A673 (cell line): Measurements from ENCODE around the gene PIGK. TPM values are rescaled to one million over a fixed set of nuclear protein-coding genes. Genes with fewer than 3 reads are reported as not detected.

Experiments
- BruUV-seq: library from RNA; stranded (reverse); fragments of 400-500 nt; replicated peaks from 2 replicates; lab custom pipeline; 2021; lab: Mats Ljungman, UMichigan
- CTCF ChIA-PET: fragments of 300-600 bp; sonication (Branson Sonifier 250); formaldehyde crosslinking; loops from one replicate; lab custom pipeline; 2022; ENCODE audit warnings: antibody characterized with exemption; lab: Charles Lee
- POLR2A ChIA-PET: fragments of 300-600 bp; sonication (Branson Sonifier 250); formaldehyde crosslinking; loops from one replicate; lab custom pipeline; 2022; ENCODE audit warnings: antibody characterized with exemption; ENCODE audit not compliant: low non-redundant PET; lab: Charles Lee
- DNase-seq: peaks from one replicate; pipeline ENCODE4 v3.0.0-alpha.2; 2015; ENCODE audit warnings: low spot score
- H3K27ac ChIP-seq: fragments of 200-600 bp; sonication (generic); 2 replicates; pipeline ENCODE4 v1.5.1; 2016; ENCODE audit warnings: mixed run types, low read depth, mild to moderate bottlenecking, mixed read lengths, antibody characterized with exemption, low read length; ENCODE audit not compliant: poor library complexity, severe bottlenecking
- H3K27me3 ChIP-seq: fragments of 200-600 bp; sonication (generic); replicated peaks from 2 replicates; pipeline ENCODE4 v1.6.1; 2017; ENCODE audit warnings: mixed run types, low read depth, mild to moderate bottlenecking, mixed read lengths, antibody characterized with exemption, low read length; ENCODE audit not compliant: insufficient read depth, poor library complexity
- H3K36me3 ChIP-seq: fragments of 200-600 bp; sonication (generic); 2 replicates; pipeline ENCODE4 v1.6.1; 2016; ENCODE audit warnings: mixed run types, mild to moderate bottlenecking, mixed read lengths, antibody characterized with exemption, low read length; ENCODE audit not compliant: insufficient read depth, poor library complexity, severe bottlenecking
- H3K4me1 ChIP-seq: fragments of 200-600 bp; sonication (generic); 2 replicates; pipeline ENCODE4 v1.6.1; 2017; ENCODE audit warnings: mixed run types, mild to moderate bottlenecking, mixed read lengths, antibody characterized with exemption, low read length; ENCODE audit not compliant: insufficient read depth, poor library complexity, severe bottlenecking
- H3K4me3 ChIP-seq: fragments of 200-600 bp; sonication (generic); 2 replicates; pipeline ENCODE4 v1.5.1; 2016; ENCODE audit warnings: low read depth, mixed run types, mild to moderate bottlenecking, mixed read lengths, low read length; ENCODE audit not compliant: poor library complexity, severe bottlenecking
- H3K9me3 ChIP-seq: fragments of 200-600 bp; sonication (generic); 2 replicates; pipeline ENCODE4 v1.6.1; 2016; ENCODE audit warnings: mixed run types, low read depth, mild to moderate bottlenecking, mixed read lengths, antibody characterized with exemption, low read length; ENCODE audit not compliant: poor library complexity, severe bottlenecking
- CTCF ChIP-seq: fragments of 300-800, 200-600 bp; sonication (generic); conservative IDR thresholded peaks from 2 replicates; pipeline ENCODE4 v1.5.1; 2017; ENCODE audit warnings: low read depth, mild to moderate bottlenecking, antibody characterized with exemption, low read length, moderate library complexity, mixed read lengths
- EZH2 ChIP-seq: fragments of 200-600 bp; sonication (generic); IDR thresholded peaks from 2 replicates; pipeline ENCODE4 v1.6.1; 2017; ENCODE audit warnings: borderline replicate concordance, low read depth, mild to moderate bottlenecking, mixed read lengths, antibody characterized with exemption, low read length; ENCODE audit not compliant: poor library complexity, severe bottlenecking
- intact Hi-C: fragments of 100-400 bp; cut with micrococcal nuclease; formaldehyde crosslinking; loops from one replicate; pipeline ENCODE4 v1.10.0; 2022; ENCODE audit not compliant: unreplicated experiment
- total RNA-seq: library from RNA; stranded (reverse); gene quantifications from 2 replicates; pipeline ENCODE4 v1.2.3, GENCODE V29; 2021

Gene PIGK
- total RNA-seq, 1 experiment from 2014 or later = 28.8 TPM

DNA sequence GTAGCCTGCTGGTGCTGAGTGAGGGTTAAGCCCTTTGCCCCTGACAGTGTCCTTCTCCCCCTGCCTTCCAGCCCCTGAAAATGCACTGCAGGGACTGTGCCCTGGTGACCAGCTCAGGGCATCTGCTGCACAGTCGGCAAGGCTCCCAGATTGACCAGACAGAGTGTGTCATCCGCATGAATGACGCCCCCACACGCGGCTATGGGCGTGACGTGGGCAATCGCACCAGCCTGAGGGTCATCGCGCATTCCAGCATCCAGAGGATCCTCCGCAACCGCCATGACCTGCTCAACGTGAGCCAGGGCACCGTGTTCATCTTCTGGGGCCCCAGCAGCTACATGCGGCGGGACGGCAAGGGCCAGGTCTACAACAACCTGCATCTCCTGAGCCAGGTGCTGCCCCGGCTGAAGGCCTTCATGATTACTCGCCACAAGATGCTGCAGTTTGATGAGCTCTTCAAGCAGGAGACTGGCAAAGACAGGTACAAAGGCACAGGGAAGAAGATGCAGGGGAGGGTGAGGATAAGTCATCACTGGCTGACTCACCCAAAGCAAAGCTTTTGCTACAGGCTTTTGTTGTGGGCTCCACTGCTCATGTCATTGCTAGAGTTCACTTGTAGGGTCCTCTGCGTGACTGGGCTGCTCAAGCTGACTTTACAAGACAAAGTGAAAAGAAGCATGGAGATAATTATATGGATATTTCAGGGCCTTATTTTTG is 174.9 kb downstream of the PIGK start:
- no peak for DNase-seq

GRCh38 chr1:77040826-77041225 is 178.4 kb downstream of the PIGK start:
- Histone ChIP-seq H3K4me3 (no peak overlapping the region), H3K9me3 (no peaks in the 10 kb centered on the region), H3K36me3 (no peaks in the 10 kb centered on the region), H3K4me1 (no peaks in the 10 kb centered on the region), H3K27ac (no peak overlapping the region), H3K27me3 (peaks cover 6% of the 10 kb centered on the region)
- TF ChIP-seq CTCF (no peak), EZH2 (no peak)
- POLR2A ChIA-PET = no interaction called here
- no peak for DNase-seq
- BruUV-seq = no TSS peak
- CTCF ChIA-PET = no interaction called here
- intact Hi-C loops = no loop called here

More for the DNA sequence above, 174.9 kb downstream of the PIGK start:
- ChIA-PET POLR2A (no interaction called here), CTCF (no interaction called here)
- no TSS peak for BruUV-seq
- no peaks in the 10 kb centered on the region for H3K4me1 ChIP-seq
- H3K27ac ChIP-seq = no peak overlapping the region
- H3K27me3 ChIP-seq = peaks cover 18% of the 10 kb centered on the region
- no peaks in the 10 kb centered on the region for H3K9me3 ChIP-seq
- TF ChIP-seq CTCF (no peak), EZH2 (no peak)
- no peaks in the 10 kb centered on the region for H3K36me3 ChIP-seq
- no peak overlapping the region for H3K4me3 ChIP-seq
- intact Hi-C loops = loop anchor here (1.0 kb wide), 1 partner anchor 45 kb away; no protein-coding TSS in a partner anchor

DNA sequence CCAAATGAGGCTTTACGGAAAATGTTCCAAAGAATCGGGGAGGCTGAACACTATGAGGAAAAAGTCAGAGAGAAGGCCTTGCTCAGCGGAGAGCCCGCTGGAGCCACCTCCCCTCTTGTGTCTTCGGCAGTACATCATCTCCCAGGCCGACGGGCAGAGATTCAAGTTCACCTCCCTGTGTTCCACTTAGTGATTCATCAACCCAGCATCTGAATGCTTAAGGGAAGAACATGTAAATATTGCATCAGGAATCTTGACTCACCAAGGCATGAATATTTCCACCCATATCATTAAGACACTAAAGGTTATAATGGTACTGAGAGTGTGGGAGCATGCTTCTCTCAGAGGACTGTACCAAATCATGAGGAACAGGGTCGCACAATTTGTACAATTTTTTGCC is 179.5 kb downstream of the PIGK start:
- Histone ChIP-seq H3K9me3 (no peaks in the 10 kb centered on the region), H3K27ac (no peak overlapping the region), H3K36me3 (no peaks in the 10 kb centered on the region), H3K4me3 (no peak overlapping the region), H3K4me1 (no peaks in the 10 kb centered on the region), H3K27me3 (no peaks in the 10 kb centered on the region)
- intact Hi-C loops = no loop called here
- TF ChIP-seq CTCF (no peak), EZH2 (no peak)
- ChIA-PET CTCF (no interaction called here), POLR2A (no interaction called here)
- BruUV-seq = no TSS peak
- DNase-seq = no peak
